Measurements from ENCODE around the gene UROC1. TPM values are rescaled to one million over a fixed set of nuclear protein-coding genes. Genes with fewer than 3 reads are reported as not detected.

Gene UROC1
- polyA plus RNA-seq, 1 of the 3 experiments (the other 2 are of a cell fraction): not detected

- H3K9me3 ChIP-seq: no peaks in the 10 kb centered on the region
- H3K4me3 ChIP-seq (ENCODE audit: low read depth in 2 of 2, low read length in 1 of 2): no peak overlapping the region
- CTCF ChIA-PET: no interaction called here
- no peak for DNase-seq
- H4K20me1 ChIP-seq (ENCODE audit: insufficient read depth): no peaks in the 10 kb centered on the region
- H3K27me3 ChIP-seq (ENCODE audit: insufficient read depth): peaks cover 7% of the 10 kb centered on the region
- POLR2A ChIA-PET: no interaction called here
- no peak overlapping the region for H3K4me2 ChIP-seq
- no peaks in the 10 kb centered on the region for H3K36me3 ChIP-seq (replicated peaks in 1 of 2; ENCODE audit: control insufficient read depth in 1 of 2, insufficient read depth in 2 of 2, low read length in 1 of 2)
- no peak overlapping the region for H2AFZ ChIP-seq (ENCODE audit: low read depth)
- TF ChIP-seq FOXM1 (IDR thresholded peaks at IDR 0.05; ENCODE audit: low read depth): no peak
- no peak for TF ChIP-seq MXI1 (IDR thresholded peaks at IDR 0.05; ENCODE audit: low read depth, low read length)
- no peak for TF ChIP-seq CHD2 (IDR thresholded peaks at IDR 0.05; ENCODE audit: low read length, partially characterized antibody)
- no peak for TF ChIP-seq RFX5 (IDR thresholded peaks at IDR 0.05; ENCODE audit: low read length)
- no peak for TF ChIP-seq FOSL2 (IDR thresholded peaks at IDR 0.05; ENCODE audit: borderline replicate concordance, low read depth)
- no peak for TF ChIP-seq NRF1 (IDR thresholded peaks at IDR 0.05; ENCODE audit: low read depth, low read length)
- TF ChIP-seq EZH2phosphoT487 (IDR thresholded peaks at IDR 0.05; ENCODE audit: borderline replicate concordance, low read depth): no peak
- no peak for TF ChIP-seq REST (IDR thresholded peaks at IDR 0.05; ENCODE audit: low read depth, low read length)
- TF ChIP-seq MAX (IDR thresholded peaks at IDR 0.05; ENCODE audit: low read depth): no peak
- TF ChIP-seq YY1 (IDR thresholded peaks at IDR 0.05; ENCODE audit: low read depth): no peak
- TF ChIP-seq SIN3A (IDR thresholded peaks at IDR 0.05; ENCODE audit: borderline replicate concordance, low read depth, low read length): no peak
- TF ChIP-seq POLR2AphosphoS5 (IDR thresholded peaks at IDR 0.05; ENCODE audit: low read depth, low read length): no peak
- TF ChIP-seq TAF1 (IDR thresholded peaks at IDR 0.05; ENCODE audit: borderline replicate concordance, low read depth, low read length): no peak
- no peak for TF ChIP-seq PBX3 (IDR thresholded peaks at IDR 0.05)
- TF ChIP-seq MEF2A (IDR thresholded peaks at IDR 0.05; ENCODE audit: borderline replicate concordance, low read depth): no peak
- no peak for TF ChIP-seq USF2 (IDR thresholded peaks at IDR 0.05; ENCODE audit: borderline replicate concordance, low read depth, low read length)
- no peak for TF ChIP-seq TEAD4 (IDR thresholded peaks at IDR 0.05; ENCODE audit: borderline replicate concordance, insufficient read depth)
- TF ChIP-seq ELF1 (IDR thresholded peaks at IDR 0.05): no peak
- no peak for TF ChIP-seq GABPA (IDR thresholded peaks at IDR 0.05; ENCODE audit: low read depth)
- no peak for TF ChIP-seq IRF3 (IDR thresholded peaks at IDR 0.05; ENCODE audit: low read depth, low read length)
- WGBS (ENCODE audit: low lambda C conversion rate): 76% methylated on average over 9 of the region's 9 CpGs
- H3K79me2 ChIP-seq (ENCODE audit: insufficient read depth): no peaks in the 10 kb centered on the region
- no peaks in the 10 kb centered on the region for H3F3A ChIP-seq (replicated peaks; ENCODE audit: insufficient read depth)
- no peaks in the 10 kb centered on the region for H3K9me2 ChIP-seq
- H3K4me1 ChIP-seq (ENCODE audit: control insufficient read depth in 1 of 2, insufficient read depth in 2 of 2, low read depth in 1 of 2, low read length in 1 of 2): no peaks in the 10 kb centered on the region; a peak in 1 of 4 replicates
- H3K27ac ChIP-seq (ENCODE audit: low read depth in 2 of 2, low read length in 1 of 2): no peak overlapping the region
- H3K9ac ChIP-seq: no peak overlapping the region
Measured at GRCh38 chr3:126493739-126494138, 23.8 kb downstream of the UROC1 start.
